Epithelial cell of esophagus (primary cell): ENCODE data around the gene FAM9C.
A peak's percentile ranks its signal among the peaks of the same experiment; 100 is the strongest.
"Not testable (repeated sequence)": the region's sequence is repeated elsewhere in the genome, so short reads cannot be mapped to it uniquely, and the experiment has no call there.

ENCODE experiments used
- DNase-seq: peaks from one replicate; pipeline ENCODE4 v3.0.0; 2010; ENCODE audit warnings: low read depth
- H3K4me3 ChIP-seq: 2 replicates; pipeline ENCODE4 v1.5.1; 2011; ENCODE audit warnings: mild to moderate bottlenecking, low read length, control low read depth
- CTCF ChIP-seq: IDR thresholded peaks from 2 replicates; pipeline ENCODE4 v1.5.1; 2011; ENCODE audit warnings: low read depth, mild to moderate bottlenecking, low read length, control low read depth, inconsistent platforms; ENCODE audit not compliant: insufficient read depth; ENCODE audit errors: missing control alignments

FAM9C gene

GRCh38 chrX:13023567-13023966 is 20.9 kb downstream of the FAM9C start:
- no peak overlapping the region for H3K4me3 ChIP-seq
- TF ChIP-seq CTCF = no peak
- no peak for DNase-seq

GRCh38 chrX:13022926-13023325 is 21.5 kb downstream of the FAM9C start:
- no peak for TF ChIP-seq CTCF
- no peak overlapping the region for H3K4me3 ChIP-seq
- no peak for DNase-seq

- not testable (repeated sequence) for H3K4me3 ChIP-seq, DNase-seq
Observed at GRCh38 chrX:13016731-13017130, 27.7 kb downstream of the FAM9C start.

- TF ChIP-seq CTCF = no peak
- DNase-seq = no peak
- no peak overlapping the region for H3K4me3 ChIP-seq
Observed at GRCh38 chrX:13015536-13016236, 28.7 kb downstream of the FAM9C start.

GRCh38 chrX:13014111-13015096 is 30.0 kb downstream of the FAM9C start:
- H3K4me3 ChIP-seq = no peak overlapping the region
- TF ChIP-seq CTCF = no peak
- DNase-seq = peak; percentile 19

GRCh38 chrX:13013363-13014110 is 30.9 kb downstream of the FAM9C start:
- DNase-seq = peak; percentile 48
- no peak overlapping the region for H3K4me3 ChIP-seq
- TF ChIP-seq CTCF = no peak

GRCh38 chrX:13010546-13010945 is 33.9 kb downstream of the FAM9C start:
- no peak for DNase-seq
- H3K4me3 ChIP-seq = no peak overlapping the region
- no peak for TF ChIP-seq CTCF
